ENCODE data around the gene UGT1A1. TPM values are rescaled to one million over a fixed set of nuclear protein-coding genes. Genes with fewer than 3 reads are reported as not detected.
"Not testable (repeated sequence)": the region's sequence is repeated elsewhere in the genome, so short reads cannot be mapped to it uniquely, and the experiment has no call there.

The UGT1A1 gene
- total and polyA plus RNA-seq, 12 donors: 0.08 to 0.52 TPM; not detected in 10

DNA sequence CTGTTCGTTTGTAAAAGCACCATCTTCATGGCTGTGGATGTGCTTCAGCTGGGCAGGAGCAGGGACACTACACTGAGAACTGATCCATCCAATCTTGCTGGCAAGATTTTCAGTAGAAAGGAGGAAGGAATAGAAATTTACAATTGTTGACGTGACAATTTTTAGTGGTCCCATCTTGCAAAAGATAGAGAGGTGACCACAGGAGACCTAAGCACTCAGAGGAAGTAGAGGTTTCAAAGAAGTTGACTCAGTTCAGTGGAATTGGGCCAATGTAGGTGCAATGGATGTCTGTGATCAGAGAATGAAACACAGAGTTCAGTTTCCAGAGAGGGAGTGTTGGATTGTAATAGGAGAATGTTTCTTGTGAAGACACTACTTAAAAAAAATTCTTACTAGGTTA is 45.9 kb upstream of the UGT1A1 start:
- no peaks in the 10 kb centered on the region for H3K9me3 ChIP-seq (replicated peaks in 1 of 3)
- intact Hi-C loops (cut with DNase I): loop anchor here (10.0 kb wide), 2 partner anchors 149 to 269 kb away; partner anchors contain the start of gene USP40 (in 1 of the 2)
- TF ChIP-seq, protein P1, sequence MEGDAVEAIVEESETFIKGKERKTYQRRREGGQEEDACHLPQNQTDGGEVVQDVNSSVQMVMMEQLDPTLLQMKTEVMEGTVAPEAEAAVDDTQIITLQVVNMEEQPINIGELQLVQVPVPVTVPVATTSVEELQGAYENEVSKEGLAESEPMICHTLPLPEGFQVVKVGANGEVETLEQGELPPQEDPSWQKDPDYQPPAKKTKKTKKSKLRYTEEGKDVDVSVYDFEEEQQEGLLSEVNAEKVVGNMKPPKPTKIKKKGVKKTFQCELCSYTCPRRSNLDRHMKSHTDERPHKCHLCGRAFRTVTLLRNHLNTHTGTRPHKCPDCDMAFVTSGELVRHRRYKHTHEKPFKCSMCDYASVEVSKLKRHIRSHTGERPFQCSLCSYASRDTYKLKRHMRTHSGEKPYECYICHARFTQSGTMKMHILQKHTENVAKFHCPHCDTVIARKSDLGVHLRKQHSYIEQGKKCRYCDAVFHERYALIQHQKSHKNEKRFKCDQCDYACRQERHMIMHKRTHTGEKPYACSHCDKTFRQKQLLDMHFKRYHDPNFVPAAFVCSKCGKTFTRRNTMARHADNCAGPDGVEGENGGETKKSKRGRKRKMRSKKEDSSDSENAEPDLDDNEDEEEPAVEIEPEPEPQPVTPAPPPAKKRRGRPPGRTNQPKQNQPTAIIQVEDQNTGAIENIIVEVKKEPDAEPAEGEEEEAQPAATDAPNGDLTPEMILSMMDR (IDR thresholded peaks at IDR 0.05): no peak
- TF ChIP-seq POLR2A (IDR thresholded peaks at IDR 0.05): no peak
- H3K27me3 ChIP-seq: peaks cover 25% of the 10 kb centered on the region
- no peak overlapping the region for H3K27ac ChIP-seq
- H3K4me3 ChIP-seq: no peak overlapping the region
- DNase-seq: no peak
- H3K4me1 ChIP-seq (replicated peaks in 1 of 2): no peaks in the 10 kb centered on the region
- no peaks in the 10 kb centered on the region for H3K36me3 ChIP-seq (replicated peaks in 1 of 2)
- 41 to 72% (median 61%) methylated on average over 2 of the region's 2 CpGs for WGBS, 4 donors

DNA sequence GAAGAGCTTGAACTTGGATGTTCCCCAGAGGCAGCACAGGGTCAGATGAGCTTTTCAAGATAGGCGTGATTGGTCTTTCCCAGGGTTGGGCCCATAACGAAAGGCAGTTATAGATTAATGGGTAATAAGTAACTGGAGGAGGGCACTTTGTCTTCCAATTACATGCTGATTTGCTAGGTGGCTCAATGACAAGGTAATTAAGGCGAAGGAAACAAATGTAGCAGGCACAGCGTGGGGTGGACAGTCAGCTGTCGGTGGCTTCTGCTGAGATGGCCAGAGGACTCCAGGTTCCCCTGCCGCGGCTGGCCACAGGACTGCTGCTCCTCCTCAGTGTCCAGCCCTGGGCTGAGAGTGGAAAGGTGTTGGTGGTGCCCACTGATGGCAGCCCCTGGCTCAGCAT is 41.5 kb upstream of the UGT1A1 start, which contains the start of gene UGT1A4:
TSS of gene UGT1A4 (plus strand) at position 185 of the 400 bp plus-strand sequence. CDS start at position 270, 85 bp downstream.
- Histone ChIP-seq H3K27ac (no peak within 1 kb of the TSS), H3K36me3 (replicated peaks in 1 of 2) (no peaks in the 10 kb centered on the region), H3K27me3 (peaks cover 16% of the 10 kb centered on the region), H3K4me3 (no peak within 1 kb of the TSS), H3K4me1 (replicated peaks in 1 of 2) (no peaks in the 10 kb centered on the region), H3K9me3 (replicated peaks in 1 of 3) (no peaks in the 10 kb centered on the region)
- WGBS, 4 donors: 76 to 84% (median 80%) methylated on average over 5 to 7 of the region's 7 CpGs
- TF ChIP-seq POLR2A (IDR thresholded peaks at IDR 0.05): no peak
- TF ChIP-seq, protein P1 (IDR thresholded peaks at IDR 0.05): no peak
- no peak for DNase-seq
- intact Hi-C loops (cut with DNase I): loop anchor here (10.0 kb wide), 2 partner anchors 154 to 274 kb away; partner anchors contain the start of gene USP40 (in 1 of the 2)

DNA sequence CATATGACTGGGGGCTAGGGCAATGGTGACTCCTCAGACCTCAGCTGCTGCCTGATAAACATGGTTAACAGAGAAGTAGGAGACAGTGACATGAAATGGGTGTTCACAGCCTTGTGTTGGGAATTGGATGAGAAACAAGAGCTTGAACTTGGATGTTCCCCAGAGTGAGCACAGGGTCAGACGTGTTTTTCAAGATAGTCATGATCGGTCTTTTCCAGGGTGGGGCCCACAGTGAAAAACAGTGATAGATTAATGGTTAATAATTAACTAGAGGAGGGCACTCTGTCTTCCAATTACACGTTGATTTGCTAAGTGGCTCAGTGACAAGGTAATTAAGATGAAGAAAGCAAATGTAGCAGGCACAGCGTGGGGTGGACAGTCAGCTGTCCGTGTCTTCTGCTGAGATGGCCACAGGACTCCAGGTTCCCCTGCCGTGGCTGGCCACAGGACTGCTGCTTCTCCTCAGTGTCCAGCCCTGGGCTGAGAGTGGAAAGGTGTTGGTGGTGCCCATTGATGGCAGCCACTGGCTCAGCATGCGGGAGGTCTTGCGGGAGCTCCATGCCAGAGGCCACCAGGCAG is 31.3 kb upstream of the UGT1A1 start, which contains the start of gene UGT1A3:
TSS of gene UGT1A3 (plus strand) at position 320 of the 579 bp plus-strand sequence. CDS start at position 405, 85 bp downstream.
- WGBS, 4 donors: 74 to 82% (median 76%) methylated on average over 8 of the region's 8 CpGs
- Histone ChIP-seq H3K9me3 (replicated peaks in 1 of 3) (no peaks in the 10 kb centered on the region), H3K4me3 (no peak within 1 kb of the TSS), H3K4me1 (replicated peaks in 1 of 2) (no peaks in the 10 kb centered on the region), H3K27ac (no peak within 1 kb of the TSS), H3K27me3 (no peaks in the 10 kb centered on the region), H3K36me3 (replicated peaks in 1 of 2) (no peaks in the 10 kb centered on the region)
- TF ChIP-seq, protein P1 (IDR thresholded peaks at IDR 0.05): no peak
- TF ChIP-seq POLR2A (IDR thresholded peaks at IDR 0.05): no peak
- no peak for DNase-seq
- intact Hi-C loops (cut with DNase I): no loop called here

DNA sequence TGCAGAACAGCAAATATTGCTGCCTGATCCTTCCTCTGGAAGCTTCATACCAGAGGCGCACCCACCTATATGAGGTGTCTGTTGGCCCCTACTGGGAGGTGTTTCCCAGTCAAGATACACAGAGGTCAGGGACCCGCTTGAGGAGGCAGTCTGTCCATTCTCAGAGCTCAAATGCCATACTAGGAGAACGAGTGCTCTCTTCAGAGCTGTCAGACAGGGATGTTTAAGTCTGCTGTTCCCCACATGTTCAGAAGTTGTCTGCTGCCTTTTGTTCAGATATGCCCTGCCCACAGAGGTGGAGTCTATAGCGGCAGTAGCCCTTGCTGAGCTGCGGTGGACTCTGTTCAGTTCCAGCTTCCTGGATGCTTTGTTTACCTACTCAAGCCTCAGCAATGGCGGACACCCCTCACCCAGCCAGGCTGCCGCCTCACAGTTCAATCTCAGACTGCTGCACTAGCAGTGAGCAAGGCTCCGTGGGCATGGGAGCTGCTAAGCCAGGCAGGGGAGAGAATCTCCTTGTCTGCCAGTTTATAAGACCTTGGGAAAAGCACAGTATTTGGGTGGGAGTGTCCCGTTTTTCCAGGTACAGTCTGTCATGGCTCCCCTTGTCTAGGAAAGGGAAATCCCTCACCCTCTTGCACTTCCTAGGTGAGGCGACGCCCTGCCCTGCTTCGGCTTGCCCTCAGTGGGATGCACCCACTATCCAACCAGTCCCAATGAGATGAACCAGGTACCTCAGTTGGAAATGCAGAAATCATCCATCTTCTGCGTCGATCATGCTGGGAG is 23.0 kb upstream of the UGT1A1 start:
- H3K9me3 ChIP-seq (replicated peaks in 1 of 3); intact Hi-C loops (cut with DNase I); DNase-seq; H3K27ac ChIP-seq; H3K36me3 ChIP-seq (replicated peaks in 1 of 2); H3K4me1 ChIP-seq (replicated peaks in 1 of 2); H3K27me3 ChIP-seq; H3K4me3 ChIP-seq: not testable (repeated sequence)
- WGBS, 4 donors: 78 to 83% (median 79%) methylated on average over 13 to 14 of the region's 14 CpGs

Measured in adrenal gland (tissue), 12 donors.